Spinal cord (tissue), 10 donors: ENCODE results near the gene RIMBP2. TPM values are rescaled to one million over a fixed set of nuclear protein-coding genes. Genes with fewer than 3 reads are reported as not detected.

ENCODE experiments used
- DNase-seq, 6 donors: peaks; one replicate each; pipeline versions ENCODE4 v3.0.0 to v3.0.0-alpha.2; 2013 to 2015; ENCODE audit warnings: low spot score in 6 of 6, low read depth in 4 of 6
- H3K27ac ChIP-seq: one replicate; pipeline ENCODE4 v1.5.1; 2013; ENCODE audit warnings: low read depth, low read length, control low read depth
- H3K27me3 ChIP-seq: one replicate; pipeline ENCODE4 v1.6.1; 2013; ENCODE audit warnings: low read length; ENCODE audit not compliant: control insufficient read depth, insufficient read depth
- H3K36me3 ChIP-seq: one replicate; pipeline ENCODE4 v1.6.1; 2013; ENCODE audit warnings: low read length; ENCODE audit not compliant: control insufficient read depth, insufficient read depth
- H3K4me1 ChIP-seq: one replicate; pipeline ENCODE4 v1.6.1; 2013; ENCODE audit warnings: low read length; ENCODE audit not compliant: control insufficient read depth, insufficient read depth
- H3K4me3 ChIP-seq: one replicate; pipeline ENCODE4 v1.5.1; 2013; ENCODE audit warnings: low read depth, low read length, control low read depth
- H3K9me3 ChIP-seq: one replicate; pipeline ENCODE4 v1.6.1; 2013; ENCODE audit warnings: low read length; ENCODE audit not compliant: control insufficient read depth, insufficient read depth
- WGBS: methylation state at CpG from one replicate; pipeline ENCODE4 v1.1.5; 2013; ENCODE audit warnings: missing lambda C conversion rate; ENCODE audit not compliant: insufficient coverage; 5-methylcytosine and 5-hydroxymethylcytosine counted together
- polyA plus RNA-seq, 2 donors: library from polyadenylated mRNA; unstranded; fragments of 120-200 nt; gene quantifications; one replicate each; pipeline ENCODE4 v1.2.1, GENCODE V29; 2013; ENCODE audit not compliant: insufficient read length in 2 of 2
- total RNA-seq, 2 donors: library from RNA; depleted of rRNA in 1 of 2; stranded (reverse); fragments of 120-200 nt in 1 of 2; fragments of >200 nt in 1 of 2; gene quantifications; one replicate each; pipeline versions ENCODE4 v1.2.3 to v1.2.4, GENCODE V29; 2013 to 2014
- donor health status: healthy.

Gene RIMBP2
- total and polyA plus RNA-seq, 4 donors = 11.4 to 37.3 (median 27.5) TPM

- H3K36me3 ChIP-seq = peaks cover 4% of the 10 kb centered on the region
Measured at GRCh38 chr12:130522244-130522834, 193.8 kb downstream of the RIMBP2 start.

GRCh38 chr12:130521375-130522124, 194.5 kb downstream of the RIMBP2 start:
- peaks cover 7% of the 10 kb centered on the region for H3K36me3 ChIP-seq
- no peak overlapping the region for H3K27ac ChIP-seq
- H3K9me3 ChIP-seq = no peaks in the 10 kb centered on the region
- peaks cover 14% of the 10 kb centered on the region for H3K4me1 ChIP-seq
- no peaks in the 10 kb centered on the region for H3K27me3 ChIP-seq
- DNase-seq = no peak
- WGBS = 90% methylated on average over 5 of the region's 11 CpGs
- no peak overlapping the region for H3K4me3 ChIP-seq

More at GRCh38 chr12:130522244-130522834, 193.8 kb downstream of the RIMBP2 start:
- no peak for DNase-seq
- Histone ChIP-seq H3K27me3 (no peaks in the 10 kb centered on the region), H3K27ac (no peak overlapping the region), H3K4me3 (no peak overlapping the region), H3K9me3 (no peaks in the 10 kb centered on the region), H3K4me1 (peaks cover 14% of the 10 kb centered on the region)
- 59% methylated on average over 11 of the region's 17 CpGs for WGBS

GRCh38 chr12:130520784-130521183, 195.3 kb downstream of the RIMBP2 start:
- Histone ChIP-seq H3K9me3 (no peaks in the 10 kb centered on the region), H3K4me1 (peaks cover 14% of the 10 kb centered on the region), H3K4me3 (no peak overlapping the region), H3K27ac (no peak overlapping the region), H3K36me3 (peaks cover 7% of the 10 kb centered on the region), H3K27me3 (no peaks in the 10 kb centered on the region)
- 80% methylated on average over 3 of the region's 3 CpGs for WGBS
- DNase-seq = no peak

GRCh38 chr12:130517588-130517987, 198.5 kb downstream of the RIMBP2 start:
- H3K9me3 ChIP-seq = no peaks in the 10 kb centered on the region
- no peak for DNase-seq
- no peak overlapping the region for H3K4me3 ChIP-seq
- H3K27ac ChIP-seq = no peak overlapping the region
- no peaks in the 10 kb centered on the region for H3K27me3 ChIP-seq
- H3K36me3 ChIP-seq = peaks cover 7% of the 10 kb centered on the region
- WGBS = 100% methylated on average over 3 of the region's 3 CpGs
- peaks cover 21% of the 10 kb centered on the region for H3K4me1 ChIP-seq

GRCh38 chr12:130514149-130514551, 201.9 kb downstream of the RIMBP2 start:
- no peak overlapping the region for H3K27ac ChIP-seq
- 18% methylated on average over 5 of the region's 5 CpGs for WGBS

GRCh38 chr12:130513556-130513955, 202.5 kb downstream of the RIMBP2 start:
- WGBS = 88% methylated on average over 2 of the region's 2 CpGs
- Histone ChIP-seq H3K4me1 (peaks cover 21% of the 10 kb centered on the region), H3K27ac (no peak overlapping the region), H3K27me3 (no peaks in the 10 kb centered on the region), H3K36me3 (peaks cover 9% of the 10 kb centered on the region), H3K9me3 (no peaks in the 10 kb centered on the region), H3K4me3 (no peak overlapping the region)
- peak in 2 of 6 donors; percentile 69 to 77 for DNase-seq

More at GRCh38 chr12:130514149-130514551, 201.9 kb downstream of the RIMBP2 start:
- DNase-seq = peak in 2 of 6 donors; percentile 33 to 53
- Histone ChIP-seq H3K4me1 (peaks cover 17% of the 10 kb centered on the region), H3K9me3 (no peaks in the 10 kb centered on the region), H3K4me3 (no peak overlapping the region), H3K36me3 (peaks cover 9% of the 10 kb centered on the region), H3K27me3 (no peaks in the 10 kb centered on the region)

GRCh38 chr12:130511285-130511684, 204.8 kb downstream of the RIMBP2 start:
- Histone ChIP-seq H3K4me1 (peaks cover 21% of the 10 kb centered on the region), H3K27me3 (no peaks in the 10 kb centered on the region), H3K27ac (no peak overlapping the region), H3K4me3 (no peak overlapping the region), H3K9me3 (no peaks in the 10 kb centered on the region), H3K36me3 (peaks cover 2% of the 10 kb centered on the region)
- whole genome bisulfite sequencing = 64% methylated on average over 10 of the region's 12 CpGs
- DNase-seq = peak in 1 of 6 donors; percentile 29

- no peak overlapping the region for H3K4me3 ChIP-seq
- WGBS = 85% methylated on average over 3 of the region's 5 CpGs
- no peak overlapping the region for H3K27ac ChIP-seq
- H3K27me3 ChIP-seq = no peaks in the 10 kb centered on the region
- H3K36me3 ChIP-seq = peaks cover 2% of the 10 kb centered on the region
- H3K9me3 ChIP-seq = no peaks in the 10 kb centered on the region
- H3K4me1 ChIP-seq = peaks cover 26% of the 10 kb centered on the region
- DNase-seq = no peak
Measured at GRCh38 chr12:130509454-130509853, 206.6 kb downstream of the RIMBP2 start.

GRCh38 chr12:130508847-130509246, 207.3 kb downstream of the RIMBP2 start:
- Histone ChIP-seq H3K9me3 (no peaks in the 10 kb centered on the region), H3K4me1 (peaks cover 25% of the 10 kb centered on the region), H3K27me3 (no peaks in the 10 kb centered on the region), H3K27ac (no peak overlapping the region), H3K4me3 (no peak overlapping the region), H3K36me3 (peaks cover 2% of the 10 kb centered on the region)
- WGBS = 84% methylated on average over 5 of the region's 6 CpGs
- DNase-seq = no peak

GRCh38 chr12:130508318-130508717, 207.8 kb downstream of the RIMBP2 start:
- 78% methylated on average over 5 of the region's 5 CpGs for WGBS
- Histone ChIP-seq H3K36me3 (peaks cover 2% of the 10 kb centered on the region), H3K9me3 (no peaks in the 10 kb centered on the region), H3K4me1 (peaks cover 24% of the 10 kb centered on the region), H3K27ac (no peak overlapping the region), H3K4me3 (no peak overlapping the region), H3K27me3 (no peaks in the 10 kb centered on the region)
- DNase-seq = no peak
